HG03045 (cell line): ENCODE data around the gene SNTG2.
"Not testable (repeated sequence)": the region's sequence is repeated elsewhere in the genome, so short reads cannot be mapped to it uniquely, and the experiment has no call there.

ENCODE experiments used
- ATAC-seq: cut with Tn5 transposase; IDR thresholded peaks from one replicate; pipeline ENCODE4 v1.9.1; 2021; ENCODE audit warnings: mild to moderate bottlenecking, moderate library complexity; ENCODE audit not compliant: unreplicated experiment

Gene SNTG2

DNA sequence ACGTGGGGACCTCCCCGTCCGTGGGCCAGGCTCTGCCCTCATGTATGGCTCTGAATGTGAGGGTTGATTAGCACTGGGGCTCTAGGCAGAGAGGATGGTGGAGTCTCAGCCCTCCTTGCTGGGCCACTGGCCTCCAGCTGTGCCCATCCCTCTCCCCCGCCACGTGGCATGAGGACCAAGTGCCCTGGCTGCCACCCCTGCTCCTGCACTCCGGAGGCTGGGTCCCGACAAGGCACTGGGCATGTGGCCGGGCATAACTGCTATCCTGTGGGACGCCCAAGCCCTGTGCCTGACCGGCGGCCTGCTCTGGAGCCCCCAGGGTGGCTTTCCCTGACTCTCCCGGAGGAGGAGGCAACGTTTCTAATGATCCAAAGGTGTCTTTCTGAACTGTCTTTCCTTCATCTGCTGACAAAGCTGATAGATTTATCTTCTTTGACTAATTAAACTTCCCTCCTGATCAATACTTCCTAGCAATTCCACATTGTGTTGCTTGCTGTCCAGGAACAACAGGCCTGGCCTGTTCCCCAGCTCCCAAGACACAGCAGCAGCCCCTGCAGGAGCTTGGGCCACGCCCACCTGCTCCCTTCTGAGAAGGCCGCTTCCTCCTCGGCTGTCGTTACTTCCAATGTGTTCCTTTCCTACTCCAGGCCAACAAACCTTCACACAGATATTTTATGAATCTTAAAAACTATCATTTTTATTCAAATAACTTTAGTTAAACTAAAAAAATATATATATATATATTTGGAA is 132.0 kb downstream of the SNTG2 start:
- no peak for ATAC-seq

DNA sequence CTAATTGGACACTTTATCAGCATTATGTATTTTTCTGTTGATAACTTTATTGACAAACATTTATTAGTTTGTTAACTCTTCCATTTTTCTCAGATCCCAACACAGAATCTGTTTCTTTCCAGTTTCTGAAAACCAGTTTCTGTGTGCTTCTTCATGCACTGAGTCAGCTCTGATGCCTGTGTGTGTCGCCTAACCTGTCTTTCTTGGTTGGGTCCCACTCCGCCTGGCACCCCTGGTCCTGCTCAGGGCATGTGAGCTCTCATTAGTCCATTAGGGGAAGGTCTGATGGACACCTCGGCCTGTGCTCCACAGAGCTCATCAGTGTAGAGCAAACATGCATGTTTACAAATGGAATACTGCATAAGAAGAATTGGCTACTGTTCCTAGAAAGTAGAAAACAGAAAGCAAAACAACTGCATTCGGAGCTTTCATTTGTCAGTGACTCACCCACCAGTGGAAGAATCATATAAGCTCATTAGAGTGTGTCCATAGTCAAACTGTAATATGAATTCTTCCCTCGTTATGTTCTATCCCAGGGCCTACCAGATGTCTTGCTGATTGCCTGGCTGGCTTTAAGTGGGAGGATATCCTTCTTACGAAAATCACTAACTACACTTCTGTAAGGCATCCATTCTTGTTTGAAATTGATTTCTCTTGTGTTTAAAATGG is 137.7 kb downstream of the SNTG2 start:
- no peak for ATAC-seq

DNA sequence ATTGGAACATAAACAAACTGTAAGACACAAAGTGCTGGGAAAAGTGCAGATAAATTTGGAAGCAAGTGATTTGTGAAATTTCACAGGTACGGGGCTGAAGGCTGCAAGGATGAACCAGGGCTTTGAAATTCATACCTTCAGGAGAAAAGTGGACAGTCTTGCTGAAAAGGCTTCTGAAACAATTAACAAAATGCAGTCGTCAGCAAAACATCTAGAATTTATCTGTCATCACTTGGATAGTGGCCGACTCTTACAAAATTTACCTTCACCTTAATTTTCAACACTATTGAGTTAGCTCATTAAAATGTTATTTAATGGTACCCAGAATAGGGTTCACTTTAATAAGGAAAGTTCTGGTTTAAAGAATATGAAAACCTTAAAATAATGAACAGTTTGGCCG is 138.3 kb downstream of the SNTG2 start:
- no peak for ATAC-seq

DNA sequence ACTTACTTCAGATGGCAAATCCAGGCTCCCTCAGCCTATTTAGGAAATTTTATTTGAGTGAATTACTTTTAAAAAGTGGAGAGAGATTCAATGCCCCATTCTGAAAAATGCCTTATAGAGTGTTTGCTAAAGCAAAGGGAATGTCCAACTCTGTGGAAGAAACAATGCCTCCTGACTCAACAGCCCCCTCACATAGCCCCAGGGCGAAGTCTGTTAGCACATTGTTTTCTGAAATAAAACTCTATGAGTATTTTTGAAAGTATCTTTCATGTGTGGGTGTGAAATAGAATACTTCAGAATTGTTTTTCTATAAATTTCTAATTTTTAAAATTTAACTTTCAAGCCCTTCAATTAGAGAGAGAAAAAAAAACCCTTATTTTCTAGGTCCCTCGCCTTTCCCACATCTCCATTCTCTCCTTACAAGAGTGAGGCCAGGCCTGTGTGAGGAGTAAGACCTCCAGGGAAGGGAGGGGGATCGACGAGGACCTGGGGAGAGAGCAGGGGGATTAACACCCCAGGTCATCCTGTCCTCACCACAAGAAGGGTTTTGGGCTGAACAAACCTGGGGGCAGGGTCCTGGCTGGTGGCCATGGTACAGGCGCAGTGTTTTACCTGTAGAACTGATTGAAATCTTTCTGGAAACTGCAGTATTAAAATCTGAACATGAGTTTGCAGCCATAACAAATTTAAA is 141.4 kb downstream of the SNTG2 start:
- no peak for ATAC-seq

DNA sequence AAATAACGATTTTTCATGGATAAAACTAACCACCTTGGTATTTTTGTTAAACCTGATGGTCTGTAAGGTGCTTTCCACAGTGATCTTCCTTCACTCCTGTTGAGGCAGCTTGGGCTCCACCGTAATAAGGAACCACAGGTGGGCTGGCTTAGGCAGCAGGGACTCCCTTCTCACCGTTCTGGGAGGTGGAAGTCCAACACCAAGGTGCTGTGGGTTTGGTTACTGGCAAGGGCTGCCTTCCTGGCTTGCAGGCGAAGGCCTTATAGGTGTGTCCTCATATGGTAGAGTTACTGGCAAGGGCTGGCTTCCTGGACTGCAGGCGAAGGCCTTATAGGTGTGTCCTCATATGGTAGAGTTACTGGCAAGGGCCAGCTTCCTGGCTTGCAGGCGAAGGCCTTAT is 143.0 kb downstream of the SNTG2 start:
- not testable (repeated sequence) for ATAC-seq

DNA sequence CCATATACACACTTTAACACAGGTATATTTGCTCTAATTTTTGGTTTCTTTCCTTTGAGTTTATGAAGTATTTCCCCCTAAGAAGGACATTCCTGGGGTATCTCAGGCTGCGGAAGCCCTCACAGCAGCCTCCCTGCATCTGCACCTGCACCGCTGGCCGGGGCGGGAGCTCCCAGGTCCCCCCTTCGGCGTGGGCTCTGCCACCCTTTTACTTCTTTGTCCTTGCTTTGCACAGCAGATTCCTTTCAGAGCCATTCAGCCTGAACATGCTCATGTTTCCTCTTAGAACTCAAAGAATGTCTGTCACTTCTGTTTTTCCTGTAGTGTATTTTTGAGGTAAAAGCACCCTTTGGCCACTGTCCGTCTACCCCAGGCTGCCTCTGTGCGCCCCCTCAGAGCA is 146.5 kb downstream of the SNTG2 start:
- ATAC-seq: no peak

DNA sequence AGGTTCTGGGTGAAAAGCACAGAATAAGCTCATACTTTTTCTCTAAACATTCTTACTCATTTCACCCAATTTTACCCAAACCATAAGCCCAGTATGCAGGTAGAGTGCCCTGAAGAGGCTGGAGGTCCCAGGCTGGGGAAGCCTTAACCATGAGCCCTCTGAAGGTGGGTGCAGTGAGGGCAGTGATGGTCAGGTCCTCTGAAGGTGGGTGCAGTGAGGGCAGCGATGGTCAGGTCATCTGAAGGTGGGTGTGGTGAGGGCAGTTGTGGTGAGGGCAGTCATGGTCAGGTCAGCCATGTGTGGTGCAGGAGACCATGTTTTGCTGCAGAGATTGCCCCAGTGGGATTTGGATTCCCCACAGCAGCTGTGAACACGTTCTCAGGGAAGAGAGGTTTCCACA is 148.8 kb downstream of the SNTG2 start:
- ATAC-seq: no peak

DNA sequence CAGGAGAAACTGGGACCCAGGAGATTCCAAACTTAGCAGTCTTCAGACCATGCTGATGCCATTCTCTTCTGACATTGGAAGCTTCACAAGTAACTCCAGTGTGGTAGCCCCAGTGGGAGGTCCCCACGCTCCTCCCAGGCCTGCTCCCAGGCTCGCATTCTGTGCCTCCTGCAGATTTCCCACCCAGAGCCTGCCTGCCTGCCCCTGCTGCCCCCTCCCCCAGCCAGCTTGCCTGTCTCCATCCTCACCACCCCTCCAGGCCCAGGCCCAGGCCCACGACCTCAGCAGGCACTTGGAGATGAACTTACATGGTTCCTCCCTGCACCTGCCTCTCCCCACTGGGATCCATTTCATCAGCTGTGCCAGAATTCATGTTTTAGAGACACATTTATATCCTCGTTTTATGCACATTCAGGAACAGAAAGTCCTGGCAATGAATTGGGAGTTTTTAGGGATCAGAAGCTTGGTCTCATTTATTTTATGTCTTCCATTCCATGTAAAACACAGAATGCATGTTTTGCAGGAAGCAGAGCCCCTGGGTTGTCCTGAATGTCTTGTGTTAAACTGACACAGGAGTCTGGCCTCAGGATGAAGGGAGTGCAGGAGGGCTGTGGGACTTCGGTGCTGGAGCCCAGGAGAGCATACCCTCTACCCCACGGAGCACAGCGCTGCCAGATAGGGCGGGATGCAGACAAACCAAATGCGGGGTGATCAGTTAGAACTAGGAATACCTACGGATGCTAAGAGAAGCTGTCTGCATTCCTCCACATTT is 150.5 kb downstream of the SNTG2 start:
- no peak for ATAC-seq

DNA sequence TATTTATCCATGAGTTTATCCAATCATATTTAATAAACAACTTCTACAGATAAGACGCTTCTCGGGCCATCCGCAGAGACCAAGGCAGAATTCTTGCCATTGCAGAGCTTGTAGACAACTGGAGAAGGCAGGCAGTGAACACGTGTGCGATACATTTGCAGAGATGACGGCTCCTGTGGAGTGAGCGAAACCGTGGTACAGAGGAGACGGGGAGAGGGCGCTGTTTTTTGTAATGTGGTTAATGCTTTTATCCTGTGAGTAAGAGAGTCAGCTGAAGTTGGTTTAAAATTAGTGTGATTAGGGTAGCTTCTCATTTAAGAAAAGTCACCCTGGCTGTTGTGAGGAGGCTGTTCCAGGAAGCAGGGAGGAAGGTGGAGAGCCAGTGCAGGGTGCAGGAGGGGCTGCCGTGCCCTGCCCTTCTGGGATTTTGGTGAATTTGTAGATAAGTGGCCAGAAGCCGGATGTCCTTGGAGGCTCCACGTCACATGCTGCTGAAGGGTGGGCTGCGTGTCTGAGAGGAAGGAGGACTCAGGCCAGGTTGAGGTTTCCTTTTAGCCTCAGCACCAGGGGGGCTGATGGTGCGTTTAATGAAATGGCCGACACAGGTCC is 151.4 kb downstream of the SNTG2 start:
- ATAC-seq: no peak

DNA sequence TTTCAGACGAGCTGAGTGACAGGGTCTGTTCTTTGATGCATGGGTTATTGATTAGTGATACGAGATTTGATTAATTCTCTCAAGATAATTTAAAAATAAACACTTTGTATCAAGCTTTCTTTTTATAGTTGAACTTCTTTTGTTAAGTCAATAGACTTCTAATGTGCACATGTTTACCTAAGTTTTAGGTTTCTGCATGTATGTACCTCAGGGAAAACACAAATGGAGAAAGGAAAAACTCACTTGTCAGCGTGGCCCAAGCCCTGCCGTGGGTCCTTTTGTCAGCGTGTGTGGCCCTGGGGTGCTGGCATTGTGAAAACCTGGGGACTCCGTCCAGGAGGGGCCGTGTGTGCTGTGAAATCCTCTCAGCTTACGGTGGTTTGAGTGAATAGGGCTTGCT is 153.7 kb downstream of the SNTG2 start:
- no peak for ATAC-seq

DNA sequence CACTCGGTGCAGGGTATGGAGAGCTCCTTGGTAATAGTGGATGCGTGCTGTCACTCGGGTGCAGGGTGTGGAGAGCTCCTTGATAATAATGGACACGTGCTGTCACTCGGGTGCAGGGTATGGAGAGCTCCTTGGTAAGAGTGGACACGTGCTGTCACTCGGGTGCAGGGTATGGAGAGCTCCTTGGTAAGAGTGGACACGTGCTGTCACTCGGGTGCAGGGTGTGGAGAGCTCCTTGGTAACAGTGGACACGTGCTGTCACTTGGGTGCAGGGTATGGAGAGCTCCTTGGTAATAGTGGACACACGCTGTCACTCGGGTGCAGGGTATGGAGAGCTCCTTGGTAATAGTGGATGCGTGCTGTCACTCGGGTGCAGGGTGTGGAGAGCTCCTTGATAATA is 155.7 kb downstream of the SNTG2 start:
- ATAC-seq: not testable (repeated sequence)

DNA sequence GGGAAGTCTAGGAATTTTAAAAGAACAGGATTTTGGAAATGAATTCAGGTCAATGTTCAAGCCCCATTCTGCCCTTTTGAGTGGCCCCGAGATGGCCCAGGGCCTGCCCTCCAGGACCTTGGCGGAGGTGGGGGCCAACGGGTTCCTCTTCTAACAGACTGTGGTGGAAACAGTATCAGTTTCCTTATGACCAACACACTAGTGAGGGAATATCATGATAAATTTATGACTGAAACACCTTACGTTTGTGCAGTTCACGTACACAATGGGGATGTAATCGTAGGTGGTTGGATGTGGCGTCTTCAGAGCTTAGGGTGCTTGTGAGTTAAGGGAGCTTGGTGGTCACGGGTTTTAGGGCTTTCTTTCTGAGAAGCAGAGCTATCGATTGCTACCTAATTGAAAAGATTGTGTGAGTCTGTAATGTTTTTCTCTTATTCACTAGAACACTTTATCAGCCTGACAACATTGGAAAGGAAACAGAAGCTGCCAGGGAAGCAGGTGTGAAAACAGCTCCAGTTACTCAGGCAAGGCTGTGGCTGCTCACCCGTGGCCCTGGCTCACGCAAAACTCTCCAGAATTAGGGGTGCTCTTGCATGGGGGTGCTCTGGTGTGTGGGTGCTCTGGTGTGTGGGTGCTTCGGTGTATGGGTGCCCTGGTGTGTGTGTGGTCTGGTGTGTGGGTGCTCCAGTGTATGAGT is 165.3 kb downstream of the SNTG2 start:
- no peak for ATAC-seq

DNA sequence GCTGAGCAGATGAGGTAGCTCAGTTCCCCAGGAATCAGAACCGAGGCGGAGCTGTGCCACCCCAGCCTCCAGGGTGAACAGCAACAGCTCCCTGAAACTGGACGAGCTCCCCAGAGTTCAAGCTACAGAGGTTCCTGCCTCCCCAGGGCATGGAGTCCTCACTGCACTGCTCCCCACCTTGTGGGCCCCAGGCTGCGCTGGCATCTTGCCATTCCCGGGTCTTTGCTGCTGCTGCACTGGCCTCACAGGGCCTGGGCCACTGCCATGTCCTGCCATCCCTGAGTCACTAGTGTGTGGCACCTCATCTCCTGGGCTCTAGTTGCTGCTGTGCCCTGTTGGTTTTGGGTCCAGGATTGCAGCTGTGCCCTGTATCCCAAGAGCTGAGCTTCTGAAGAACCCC is 166.9 kb downstream of the SNTG2 start:
- no peak for ATAC-seq

DNA sequence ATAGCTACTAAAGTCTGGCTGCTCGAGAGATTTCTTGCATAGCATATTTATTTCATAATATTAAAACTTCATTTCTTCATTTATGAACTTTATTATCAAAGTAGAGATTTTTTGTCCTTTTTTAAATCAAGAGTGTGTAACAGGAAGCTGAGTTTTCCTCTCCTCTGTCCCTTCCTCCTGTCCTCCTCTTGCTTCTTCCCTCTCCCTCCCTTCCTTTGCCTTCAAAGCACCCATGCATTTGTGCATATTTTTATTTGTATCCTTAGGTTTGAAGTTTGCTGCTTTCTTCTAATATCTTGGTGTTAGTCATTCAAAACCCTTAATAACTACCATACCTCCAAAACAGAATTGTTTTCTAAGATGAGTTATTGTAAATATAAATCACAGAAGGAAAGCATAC is 174.6 kb downstream of the SNTG2 start:
- ATAC-seq: no peak

DNA sequence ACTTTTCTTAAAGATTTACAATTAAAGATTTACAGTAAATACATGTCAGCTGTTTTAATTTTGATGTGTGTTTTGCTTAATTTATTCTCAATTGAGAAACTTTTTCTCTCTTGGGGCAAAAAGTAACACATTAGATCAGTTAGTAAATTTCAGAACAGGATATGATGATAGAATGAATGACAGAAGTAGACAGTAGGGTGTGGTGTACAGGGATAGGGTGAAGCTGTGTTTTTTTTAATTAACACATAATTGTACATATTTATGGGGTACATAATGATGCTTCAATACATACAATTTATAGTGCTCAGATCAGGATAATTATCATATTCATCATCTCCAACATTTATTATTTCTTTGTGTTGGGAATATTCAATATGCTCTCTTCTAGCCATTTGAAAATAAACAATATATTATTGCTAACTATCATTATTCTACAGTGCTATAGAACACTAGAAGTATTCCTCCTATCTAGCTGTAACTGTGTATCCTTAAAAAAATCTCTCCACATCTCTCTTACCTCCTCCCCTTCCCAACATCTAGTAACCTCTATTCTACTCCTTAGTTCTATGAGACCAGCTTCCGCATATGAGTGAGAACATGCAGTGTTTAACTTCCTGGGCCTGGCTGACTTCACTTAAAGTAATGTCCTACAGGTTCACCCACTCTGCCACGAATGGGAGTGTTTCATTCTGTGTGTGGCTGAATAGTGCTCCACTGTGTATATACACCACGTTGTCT is 175.2 kb downstream of the SNTG2 start:
- ATAC-seq: no peak

DNA sequence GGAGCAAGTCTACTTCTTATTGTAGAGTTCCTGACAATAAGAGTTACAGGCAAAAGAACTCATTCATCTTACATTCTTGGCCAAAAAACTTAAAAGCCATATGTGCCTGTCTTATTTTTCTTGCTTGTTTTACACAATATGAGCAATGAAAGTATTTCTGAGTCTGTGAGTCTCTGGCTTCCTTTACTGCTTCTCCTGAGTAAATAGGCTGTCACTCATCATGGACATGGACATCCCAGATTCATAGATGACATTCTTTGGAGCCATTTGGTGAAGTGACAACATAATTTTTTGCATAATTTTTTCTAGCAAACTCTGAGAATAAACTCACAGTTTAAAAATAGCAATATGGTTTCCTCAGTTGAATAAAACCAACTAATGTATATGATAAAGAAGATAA is 179.3 kb downstream of the SNTG2 start:
- no peak for ATAC-seq

DNA sequence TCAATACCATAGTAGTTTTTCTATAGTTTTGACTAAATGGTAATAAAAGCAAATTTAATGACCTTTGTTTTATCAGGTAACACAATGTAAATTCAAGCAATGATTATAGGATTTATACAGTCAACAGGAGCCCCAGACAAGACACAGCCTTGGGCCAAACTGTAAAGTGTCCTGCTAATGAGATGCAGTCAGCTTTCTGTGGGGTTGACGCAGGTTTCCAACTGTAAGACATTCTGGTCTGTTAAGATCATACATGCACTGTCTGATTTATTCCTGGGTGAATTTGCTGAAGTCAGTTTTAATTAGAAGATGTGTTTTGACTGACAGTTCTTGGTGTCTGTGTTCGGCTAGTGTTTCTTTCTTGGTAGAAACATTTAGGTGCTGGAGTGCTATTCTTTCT is 180.3 kb downstream of the SNTG2 start:
- no peak for ATAC-seq

DNA sequence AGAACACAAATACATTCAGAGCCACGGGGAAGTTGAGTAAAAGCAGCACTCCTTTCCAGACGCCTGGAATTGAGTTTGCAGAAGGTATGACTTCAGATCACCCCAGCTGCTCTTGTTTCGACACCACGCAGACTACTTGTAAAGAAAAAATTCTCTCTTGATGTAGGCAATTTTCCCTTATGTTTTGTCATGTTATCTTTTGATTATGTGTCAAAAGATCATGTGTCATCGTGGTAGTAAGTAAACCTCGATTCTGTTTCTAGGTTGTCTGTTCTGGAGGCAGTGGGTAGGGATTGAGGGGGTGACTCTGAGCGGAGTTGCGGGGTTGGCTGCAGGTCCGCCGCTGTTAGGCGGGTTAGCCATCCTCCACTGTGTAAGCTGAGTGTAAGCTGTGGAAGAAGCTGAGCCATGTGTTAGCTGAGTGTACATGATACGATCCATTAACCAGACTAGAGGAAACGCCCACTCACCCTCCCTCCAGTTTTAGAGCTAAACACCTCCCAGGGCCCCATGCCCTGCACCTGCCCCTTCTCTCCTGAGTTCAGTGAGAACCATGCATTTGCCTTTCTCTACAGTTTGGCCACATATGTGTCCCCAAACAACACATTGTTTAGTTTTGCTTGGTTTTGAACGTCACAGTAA is 181.8 kb downstream of the SNTG2 start:
- ATAC-seq: no peak

DNA sequence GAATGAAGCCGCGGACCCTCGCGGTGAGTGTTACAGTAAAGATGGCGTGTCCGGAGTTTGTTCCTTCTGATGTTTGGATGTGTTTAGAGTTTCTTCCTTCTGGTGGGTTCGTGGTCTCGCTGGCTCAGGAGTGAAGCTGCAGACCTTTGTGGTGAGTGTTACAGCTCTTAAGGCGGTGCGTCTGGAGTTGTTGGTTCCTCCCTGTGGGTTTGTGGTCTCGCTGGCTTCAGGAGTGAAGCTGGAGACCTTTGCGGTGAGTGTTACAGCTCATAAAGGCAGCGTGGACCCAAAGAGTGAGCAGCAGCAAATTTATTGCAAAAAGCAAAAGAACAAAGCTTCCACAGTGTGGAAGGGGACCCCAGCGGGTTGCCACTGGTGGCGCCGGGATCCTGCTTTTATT is 183.2 kb downstream of the SNTG2 start:
- ATAC-seq: not testable (repeated sequence)
